HepG2 (cell line): ENCODE measurements around the gene TTC31. TPM values are rescaled to one million over a fixed set of nuclear protein-coding genes. Genes with fewer than 3 reads are reported as not detected.

Experiments used
- AKNA ChIP-seq: sonication (generic); formaldehyde crosslinking; IDR thresholded peaks from 2 replicates; pipeline ENCODE4 v1.4.0; 2020; ENCODE audit warnings: missing genetic modification reagents, borderline replicate concordance
- ASH2L ChIP-seq: fragments of 300-600, 200-600 bp; sonication (generic); IDR thresholded peaks from 2 replicates; pipeline ENCODE4 v1.7.0; 2017; ENCODE audit warnings: low read depth, mild to moderate bottlenecking, moderate library complexity, mixed read lengths, low read length; ENCODE audit not compliant: insufficient read length
- DDIT3 ChIP-seq: sonication (generic); formaldehyde crosslinking; IDR thresholded peaks from 2 replicates; pipeline ENCODE4 v1.4.0; 2020; ENCODE audit warnings: mild to moderate bottlenecking, missing genetic modification reagents
- FOXK1 ChIP-seq: sonication (generic); formaldehyde crosslinking; IDR thresholded peaks from 2 replicates; pipeline ENCODE4 v1.4.0; 2020; ENCODE audit warnings: low read depth, missing genetic modification reagents, borderline replicate concordance
- GATA4 ChIP-seq: sonication (generic); IDR thresholded peaks from 2 replicates; pipeline ENCODE4 v1.6.1; 2016; ENCODE audit warnings: antibody characterized with exemption, low read depth, borderline replicate concordance
- HCFC1 ChIP-seq: fragments of 150-350 bp; IDR thresholded peaks from 2 replicates; pipeline ENCODE4 v1.6.1; 2014; ENCODE audit warnings: low read depth, low read length
- ISX ChIP-seq: sonication (generic); formaldehyde crosslinking; conservative IDR thresholded peaks from 2 replicates; pipeline ENCODE4 v1.5.0; 2020; ENCODE audit warnings: missing genetic modification reagents
- KLF12 ChIP-seq: sonication (generic); formaldehyde crosslinking; IDR thresholded peaks from 2 replicates; pipeline ENCODE4 v1.4.0; 2020; ENCODE audit warnings: missing genetic modification reagents, borderline replicate concordance
- MIER2 ChIP-seq: IDR thresholded peaks from 2 replicates; pipeline ENCODE4 v1.6.1; 2016; ENCODE audit warnings: missing biosample characterization, missing genetic modification reagents
- SNAPC2 ChIP-seq: sonication (generic); formaldehyde crosslinking; IDR thresholded peaks from 2 replicates; pipeline ENCODE4 v1.8.1; 2022; ENCODE audit warnings: mild to moderate bottlenecking, missing genetic modification reagents
- TCF7L2 ChIP-seq: IDR thresholded peaks from 2 replicates; pipeline ENCODE4 v1.6.1; 2011; ENCODE audit warnings: mild to moderate bottlenecking, low read depth, low read length, moderate library complexity
- ZNF124 ChIP-seq: sonication (generic); formaldehyde crosslinking; IDR thresholded peaks from 2 replicates; pipeline ENCODE4 v1.4.0; 2020; ENCODE audit warnings: missing genetic modification reagents
- ZNF276 ChIP-seq: sonication (generic); formaldehyde crosslinking; IDR thresholded peaks from 2 replicates; pipeline ENCODE4 v1.4.0; 2020; ENCODE audit warnings: mild to moderate bottlenecking, low read depth, missing genetic modification reagents
- ZNF33B ChIP-seq: sonication (generic); formaldehyde crosslinking; IDR thresholded peaks from 2 replicates; pipeline ENCODE4 v1.5.1; 2020; ENCODE audit warnings: mild to moderate bottlenecking, missing genetic modification reagents
- ZNF563 ChIP-seq: sonication (generic); formaldehyde crosslinking; IDR thresholded peaks from 2 replicates; pipeline ENCODE4 v1.8.0; 2022; ENCODE audit warnings: mild to moderate bottlenecking, moderate library complexity, missing genetic modification reagents
- ZNF572 ChIP-seq: sonication (generic); formaldehyde crosslinking; IDR thresholded peaks from 2 replicates; pipeline ENCODE4 v1.5.1; 2020; ENCODE audit warnings: mild to moderate bottlenecking, missing genetic modification reagents
- ZNF691 ChIP-seq: sonication (generic); formaldehyde crosslinking; IDR thresholded peaks from 2 replicates; pipeline ENCODE4 v1.4.0; 2020; ENCODE audit warnings: missing genetic modification reagents, low read depth, mild to moderate bottlenecking, borderline replicate concordance
- ZNF709 ChIP-seq: sonication (generic); formaldehyde crosslinking; IDR thresholded peaks from 2 replicates; pipeline ENCODE4 v1.5.0; 2020; ENCODE audit warnings: mild to moderate bottlenecking, missing genetic modification reagents
- ZSCAN21 ChIP-seq: sonication (generic); formaldehyde crosslinking; IDR thresholded peaks from 2 replicates; pipeline ENCODE4 v1.8.0; 2022; ENCODE audit warnings: mild to moderate bottlenecking, missing genetic modification reagents, moderate library complexity, borderline replicate concordance
- polyA plus RNA-seq, 8 experiments: library from polyadenylated mRNA; depleted of rRNA in 3 of 8; stranded (reverse) in 7 of 8; unstranded in 1 of 8; fragments of >200 nt; fragmentation: Illumina TruSeq in 4 of 8; extraction: Trizol in 4 of 8; gene quantifications; 2 replicates each; pipeline versions ENCODE4 v1.2.1 to v1.2.3, GENCODE V29; 2011 to 2016; ENCODE audit warnings: low read depth in 4 of 8, missing spikeins in 1 of 8, mixed read lengths in 1 of 8; ENCODE audit not compliant: insufficient read depth in 1 of 8
- total RNA-seq, 5 experiments: library from RNA; depleted of rRNA; stranded (reverse); fragments of >200 nt; fragmentation: Illumina TruSeq; extraction: Trizol; gene quantifications; 2 replicates each; pipeline ENCODE4 v1.2.3, GENCODE V29; 2016; ENCODE audit warnings: low read depth in 1 of 5

TTC31 gene
- total and polyA plus RNA-seq, 2 of the 13 experiments (the other 11 are each of a cell fraction or from before 2014, with no cell fraction given): 28.3 to 39.5 TPM

GRCh38 chr2:74524955-74525716, 42.3 kb downstream of the TTC31 start (continued):
- TF ChIP-seq AKNA: no peak
- TF ChIP-seq ZNF276 (CRISPR knock-in tag): peak; percentile 77; the same call in 1 of the 2 replicates
- no peak for TF ChIP-seq TCF7L2
- no peak for TF ChIP-seq ZNF124 (CRISPR knock-in tag)
- 0 out of 2 replicates have a peak, but pooled peaks have one; percentile 37 for TF ChIP-seq SNAPC2 (CRISPR knock-in tag)
- TF ChIP-seq ASH2L: no peak
- no peak for TF ChIP-seq ISX (CRISPR knock-in tag)
- no peak for TF ChIP-seq ZNF33B (CRISPR knock-in tag)
- TF ChIP-seq FOXK1 (CRISPR knock-in tag): no peak
- peak; percentile 44; the same call in 1 of the 2 replicates for TF ChIP-seq ZNF563 (CRISPR knock-in tag)
- TF ChIP-seq DDIT3 (CRISPR knock-in tag): no peak
- peak; percentile 63; the same call in 1 of the 2 replicates for TF ChIP-seq ZNF691 (CRISPR knock-in tag)
- TF ChIP-seq ZSCAN21: no peak
- TF ChIP-seq GATA4: no peak
- TF ChIP-seq ZNF709 (CRISPR knock-in tag): 0 out of 2 replicates have a peak, but pooled peaks have one; percentile 54
- TF ChIP-seq HCFC1: no peak
- no peak for TF ChIP-seq MIER2 (CRISPR knock-in tag)
- 0 out of 2 replicates have a peak, but pooled peaks have one; percentile 83 for TF ChIP-seq ZNF572 (CRISPR knock-in tag)
- no peak for TF ChIP-seq KLF12 (CRISPR knock-in tag)
